ENCODE results near the gene PDK3. TPM values are rescaled to one million over a fixed set of nuclear protein-coding genes. Genes with fewer than 3 reads are reported as not detected.

Gene PDK3
- total RNA-seq, 2 experiments from 2014 or later: 12.5 to 12.6 TPM

DNA sequence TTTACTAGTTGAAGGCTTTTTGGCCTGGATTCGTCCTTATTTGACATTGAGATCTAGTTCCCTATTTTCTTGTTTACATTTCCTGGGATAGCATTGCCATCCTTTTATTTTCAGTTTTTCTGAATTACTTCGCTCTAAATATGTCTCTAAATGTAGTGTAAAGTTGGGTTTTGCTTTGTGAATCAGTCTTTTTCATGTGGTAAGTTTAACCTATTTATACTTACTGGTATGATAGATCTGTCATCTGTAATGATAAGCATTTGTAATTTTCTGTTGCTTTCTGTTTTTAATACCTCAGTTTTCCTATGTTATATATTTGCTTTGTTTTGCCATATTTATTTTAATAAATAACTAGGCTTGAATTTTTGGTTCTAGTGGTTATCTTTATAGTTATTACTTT lies 6.7 kb downstream of the PDK3 start:
- intact Hi-C loops (cut with DNase I, micrococcal nuclease): loop anchor here (10.0 kb wide), 1 partner anchor 687 kb away; the partner anchor contains the start of gene SAT1 (in 2 of the 2)
- TF ChIP-seq, protein P1, sequence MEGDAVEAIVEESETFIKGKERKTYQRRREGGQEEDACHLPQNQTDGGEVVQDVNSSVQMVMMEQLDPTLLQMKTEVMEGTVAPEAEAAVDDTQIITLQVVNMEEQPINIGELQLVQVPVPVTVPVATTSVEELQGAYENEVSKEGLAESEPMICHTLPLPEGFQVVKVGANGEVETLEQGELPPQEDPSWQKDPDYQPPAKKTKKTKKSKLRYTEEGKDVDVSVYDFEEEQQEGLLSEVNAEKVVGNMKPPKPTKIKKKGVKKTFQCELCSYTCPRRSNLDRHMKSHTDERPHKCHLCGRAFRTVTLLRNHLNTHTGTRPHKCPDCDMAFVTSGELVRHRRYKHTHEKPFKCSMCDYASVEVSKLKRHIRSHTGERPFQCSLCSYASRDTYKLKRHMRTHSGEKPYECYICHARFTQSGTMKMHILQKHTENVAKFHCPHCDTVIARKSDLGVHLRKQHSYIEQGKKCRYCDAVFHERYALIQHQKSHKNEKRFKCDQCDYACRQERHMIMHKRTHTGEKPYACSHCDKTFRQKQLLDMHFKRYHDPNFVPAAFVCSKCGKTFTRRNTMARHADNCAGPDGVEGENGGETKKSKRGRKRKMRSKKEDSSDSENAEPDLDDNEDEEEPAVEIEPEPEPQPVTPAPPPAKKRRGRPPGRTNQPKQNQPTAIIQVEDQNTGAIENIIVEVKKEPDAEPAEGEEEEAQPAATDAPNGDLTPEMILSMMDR (IDR thresholded peaks at IDR 0.05): no peak
- no peaks in the 10 kb centered on the region for H3K9me3 Mint-ChIP-seq
- Histone ChIP-seq H3K27ac (ENCODE audit: low read depth in 1 of 2, low read length in 2 of 2) (no peak overlapping the region), H3K9me3 (ENCODE audit: control insufficient read depth in 1 of 2, insufficient read depth in 1 of 2, low read length in 2 of 2) (no peaks in the 10 kb centered on the region), H3K4me1 (ENCODE audit: insufficient read depth, low read length) (peaks cover 23% of the 10 kb centered on the region), H3K36me3 (ENCODE audit: insufficient read depth, low read length) (no peaks in the 10 kb centered on the region), H3K4me3 (ENCODE audit: low read length) (no peak overlapping the region), H3K27me3 (ENCODE audit: control insufficient read depth in 1 of 2, insufficient read depth in 2 of 2, low read length in 2 of 2) (no peaks in the 10 kb centered on the region)
- H3K27ac Mint-ChIP-seq: peak overlapping the region; percentile 61
- ATAC-seq (ENCODE audit: poor library complexity): peak; percentile 44
- H3K36me3 Mint-ChIP-seq (ENCODE audit: low read depth): peaks cover 4% of the 10 kb centered on the region
- no peak for DNase-seq
- ChIA-PET CTCF (no interaction called here), POLR2A (no interaction called here)
- H3K4me3 Mint-ChIP-seq: peak overlapping the region; percentile 64
- no peaks in the 10 kb centered on the region for H3K27me3 Mint-ChIP-seq
- H3K4me1 Mint-ChIP-seq (ENCODE audit: low read depth): peaks cover 70% of the 10 kb centered on the region

DNA sequence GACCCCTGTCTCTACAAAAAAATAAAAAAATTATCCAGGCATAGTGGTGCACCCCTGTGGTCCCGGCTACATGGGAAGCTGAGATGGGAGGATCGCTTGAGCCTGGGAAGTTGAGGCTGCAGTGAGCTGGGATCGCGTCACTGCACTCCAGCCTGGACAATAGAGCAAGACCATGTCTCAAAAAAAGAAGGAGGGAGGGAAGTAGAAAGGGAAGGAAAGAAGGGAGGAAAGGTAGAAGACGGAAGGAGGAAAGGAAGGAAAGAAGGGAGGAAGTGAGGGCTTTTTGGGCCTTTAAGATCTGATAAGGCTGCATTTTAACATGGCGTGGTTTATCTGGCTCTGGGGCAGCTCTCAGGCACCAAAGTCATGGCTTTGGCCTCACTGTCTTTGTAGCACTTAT lies 10.4 kb downstream of the PDK3 start:
- TF ChIP-seq, protein P1 (IDR thresholded peaks at IDR 0.05): no peak
- peak overlapping the region; percentile 62 for H3K27ac Mint-ChIP-seq

DNA sequence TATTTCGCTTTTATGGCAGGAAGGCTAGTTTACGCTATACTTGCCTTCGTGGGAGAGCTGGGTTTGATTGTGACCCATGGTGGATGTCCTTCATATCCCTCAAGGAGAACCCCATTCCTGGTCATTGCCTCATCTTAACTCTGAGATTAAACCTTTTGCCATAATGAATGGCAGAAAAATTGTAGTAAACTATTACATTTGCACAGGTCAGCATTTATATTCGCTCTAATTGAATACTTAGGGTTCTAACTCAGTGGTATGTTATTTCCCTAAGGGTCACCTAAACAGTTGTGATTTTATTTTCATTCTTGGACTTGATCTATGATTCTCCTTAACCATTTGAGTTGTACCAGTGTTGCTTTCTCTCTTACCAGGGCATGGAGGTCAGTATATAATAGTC lies 13.4 kb downstream of the PDK3 start:
- no peaks in the 10 kb centered on the region for H3K9me3 ChIP-seq (ENCODE audit: control insufficient read depth in 1 of 2, insufficient read depth in 1 of 2, low read length in 2 of 2)
- H3K4me1 Mint-ChIP-seq (ENCODE audit: low read depth): peaks cover 84% of the 10 kb centered on the region
- no peak for ATAC-seq (ENCODE audit: poor library complexity)
- POLR2A ChIA-PET: interaction anchor here (1.3 to 7.8 kb wide), 3 partner anchors 13 to 22 kb away, joined by 3 to 142 read pairs (median 30); partner anchors contain the start of gene PDK3
- intact Hi-C loops (cut with DNase I, micrococcal nuclease): loop anchor here (2.0 to 10.0 kb wide), 2 partner anchors 14 to 694 kb away; partner anchors contain the start of genes SAT1 (in 2 of the 2) and PDK3 (in 1 of the 2)
- CTCF ChIA-PET: interaction anchor here (0.5 to 5.1 kb wide), 3 partner anchors 13 to 42 kb away, joined by 3 to 18 read pairs (median 4); partner anchors contain the start of gene PDK3
- TF ChIP-seq, protein P1 (IDR thresholded peaks at IDR 0.05): no peak
- H3K36me3 Mint-ChIP-seq (ENCODE audit: low read depth): peaks cover 4% of the 10 kb centered on the region
- no peaks in the 10 kb centered on the region for H3K27me3 ChIP-seq (ENCODE audit: control insufficient read depth in 1 of 2, insufficient read depth in 2 of 2, low read length in 2 of 2)
- H3K9me3 Mint-ChIP-seq: no peaks in the 10 kb centered on the region
- no peak overlapping the region for H3K4me3 ChIP-seq (ENCODE audit: low read length)
- peak overlapping the region; percentile 8 for H3K4me3 Mint-ChIP-seq
- peak overlapping the region; percentile 87 for H3K27ac Mint-ChIP-seq
- H3K27ac ChIP-seq (ENCODE audit: low read depth in 1 of 2, low read length in 2 of 2): peak overlapping the region; percentile 79 to 91
- no peaks in the 10 kb centered on the region for H3K27me3 Mint-ChIP-seq
- DNase-seq: no peak
- H3K36me3 ChIP-seq (ENCODE audit: insufficient read depth, low read length): no peaks in the 10 kb centered on the region
- peaks cover 47% of the 10 kb centered on the region for H3K4me1 ChIP-seq (ENCODE audit: insufficient read depth, low read length)

More for the DNA sequence above, 10.4 kb downstream of the PDK3 start:
- Histone ChIP-seq H3K27me3 (ENCODE audit: control insufficient read depth in 1 of 2, insufficient read depth in 2 of 2, low read length in 2 of 2) (no peaks in the 10 kb centered on the region), H3K36me3 (ENCODE audit: insufficient read depth, low read length) (no peaks in the 10 kb centered on the region), H3K27ac (ENCODE audit: low read depth in 1 of 2, low read length in 2 of 2) (no peak overlapping the region), H3K4me1 (ENCODE audit: insufficient read depth, low read length) (peaks cover 33% of the 10 kb centered on the region), H3K9me3 (ENCODE audit: control insufficient read depth in 1 of 2, insufficient read depth in 1 of 2, low read length in 2 of 2) (no peaks in the 10 kb centered on the region), H3K4me3 (ENCODE audit: low read length) (no peak overlapping the region)
- no peaks in the 10 kb centered on the region for H3K9me3 Mint-ChIP-seq
- ATAC-seq (ENCODE audit: poor library complexity): no peak
- ChIA-PET CTCF (no interaction called here), POLR2A (interaction anchor here (0.8 kb wide), 1 partner anchor 9 kb away, joined by 3 read pairs; no protein-coding TSS in a partner anchor)
- no peaks in the 10 kb centered on the region for H3K27me3 Mint-ChIP-seq
- H3K4me1 Mint-ChIP-seq (ENCODE audit: low read depth): peaks cover 74% of the 10 kb centered on the region
- H3K4me3 Mint-ChIP-seq: no peak overlapping the region
- DNase-seq: no peak
- H3K36me3 Mint-ChIP-seq (ENCODE audit: low read depth): peaks cover 4% of the 10 kb centered on the region
- intact Hi-C loops (cut with DNase I, micrococcal nuclease): loop anchor here (10.0 kb wide), 1 partner anchor 691 kb away; the partner anchor contains the start of gene SAT1 (in 2 of the 2)
